Nephron (organoid): Measurements from ENCODE around the gene ATP2C1.

ENCODE experiments used
- H3K27ac Mint-ChIP-seq, 3 experiments: 2 replicates each; pipeline ENCODE4 v1.8.0; 2020; ENCODE audit warnings: mixed read lengths in 3 of 3, mild to moderate bottlenecking in 2 of 3, moderate library complexity in 1 of 3
- H3K27me3 Mint-ChIP-seq: 2 replicates; pipeline ENCODE4 v1.8.0; 2021; ENCODE audit warnings: low read depth, mild to moderate bottlenecking, moderate library complexity, mixed read lengths
- H3K36me3 Mint-ChIP-seq: 2 replicates; pipeline ENCODE4 v1.8.0; 2020; ENCODE audit warnings: low read depth, mixed read lengths
- H3K4me1 Mint-ChIP-seq: 2 replicates; pipeline ENCODE4 v1.8.0; 2020; ENCODE audit warnings: mixed read lengths
- H3K4me3 Mint-ChIP-seq, 3 experiments: 2 replicates each; pipeline ENCODE4 v1.8.0; 2020; ENCODE audit warnings: mild to moderate bottlenecking in 3 of 3, mixed read lengths in 3 of 3, moderate library complexity in 2 of 3
- H3K9me3 Mint-ChIP-seq: 2 replicates; pipeline ENCODE4 v1.8.0; 2020; ENCODE audit warnings: mixed read lengths
- CTCF ChIP-seq, 3 experiments: fragments of 200-600 bp; sonication (generic); IDR thresholded peaks; one replicate each; pipeline ENCODE4 v1.5.0; 2021; ENCODE audit warnings: antibody characterized with exemption in 3 of 3; ENCODE audit not compliant: unreplicated experiment in 3 of 3

The ATP2C1 gene

DNA sequence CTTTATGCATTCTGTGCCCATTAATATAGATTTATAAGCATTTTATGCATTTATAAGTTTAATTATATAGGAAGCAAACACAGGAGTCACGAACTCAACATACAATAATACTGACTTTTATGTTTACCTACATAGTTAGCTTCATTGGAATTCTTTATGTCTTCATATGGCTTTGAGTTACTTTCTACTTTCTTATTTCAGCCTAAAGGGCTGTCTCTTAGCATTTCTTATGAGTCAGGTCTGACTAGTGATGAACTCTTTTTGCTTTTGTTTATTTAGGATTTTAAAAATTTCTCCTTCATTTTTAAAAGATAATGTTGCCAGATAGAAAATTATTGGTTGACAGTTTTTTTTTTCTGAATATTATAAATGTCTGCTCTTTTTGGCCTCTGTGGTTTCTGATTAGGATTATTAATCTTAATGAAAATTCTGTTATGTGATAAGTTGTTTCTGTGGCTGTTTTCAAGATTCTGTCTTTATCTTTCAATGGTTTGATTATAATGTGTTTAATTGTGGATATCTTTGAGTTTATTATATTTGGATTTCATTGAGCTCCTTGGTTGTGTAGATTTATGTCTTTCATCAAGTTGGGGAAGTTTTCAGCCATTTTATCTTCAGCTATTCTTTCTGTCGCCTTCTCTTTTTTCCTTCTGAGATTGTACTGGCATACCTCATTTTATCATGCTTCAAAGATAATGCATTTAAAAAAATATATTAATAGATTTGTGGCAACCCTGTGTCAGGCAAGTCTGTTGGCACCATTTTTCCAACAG lies 54.3 kb downstream of the ATP2C1 start:
- Mint-ChIP-seq H3K4me3 (no peak overlapping the region), H3K4me1 (no peaks in the 10 kb centered on the region), H3K36me3 (peaks cover 64% of the 10 kb centered on the region), H3K27ac (no peak overlapping the region), H3K27me3 (no peaks in the 10 kb centered on the region), H3K9me3 (peaks cover 12% of the 10 kb centered on the region)
- no peak for TF ChIP-seq CTCF (IDR thresholded peaks at IDR 0.05; ENCODE audit: unreplicated experiment in 3 of 3)

DNA sequence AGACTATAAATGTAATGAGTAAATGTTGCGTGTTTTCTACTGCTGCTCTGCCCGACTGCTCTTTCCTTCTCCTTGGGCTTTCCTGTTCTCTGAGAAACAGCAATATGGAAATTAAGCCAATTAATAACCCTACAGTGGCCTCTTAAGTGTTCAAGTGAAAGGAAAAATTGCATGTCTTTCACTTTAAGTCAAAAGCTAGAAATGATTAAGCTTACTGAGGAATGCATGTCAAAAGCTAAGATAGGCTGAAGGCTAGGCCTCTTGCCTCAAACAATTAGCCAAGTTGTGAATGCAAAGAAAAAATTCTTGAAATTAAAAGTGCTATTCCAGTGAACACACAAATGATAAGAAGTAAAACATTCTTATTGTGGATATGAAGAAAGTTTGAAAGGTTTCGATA lies 55.0 kb downstream of the ATP2C1 start:
- H3K27ac Mint-ChIP-seq: no peak overlapping the region
- peaks cover 12% of the 10 kb centered on the region for H3K9me3 Mint-ChIP-seq
- no peak overlapping the region for H3K4me3 Mint-ChIP-seq
- H3K36me3 Mint-ChIP-seq: peaks cover 64% of the 10 kb centered on the region
- no peaks in the 10 kb centered on the region for H3K4me1 Mint-ChIP-seq
- H3K27me3 Mint-ChIP-seq: no peaks in the 10 kb centered on the region
- no peak for TF ChIP-seq CTCF (IDR thresholded peaks at IDR 0.05; ENCODE audit: unreplicated experiment in 3 of 3)

DNA sequence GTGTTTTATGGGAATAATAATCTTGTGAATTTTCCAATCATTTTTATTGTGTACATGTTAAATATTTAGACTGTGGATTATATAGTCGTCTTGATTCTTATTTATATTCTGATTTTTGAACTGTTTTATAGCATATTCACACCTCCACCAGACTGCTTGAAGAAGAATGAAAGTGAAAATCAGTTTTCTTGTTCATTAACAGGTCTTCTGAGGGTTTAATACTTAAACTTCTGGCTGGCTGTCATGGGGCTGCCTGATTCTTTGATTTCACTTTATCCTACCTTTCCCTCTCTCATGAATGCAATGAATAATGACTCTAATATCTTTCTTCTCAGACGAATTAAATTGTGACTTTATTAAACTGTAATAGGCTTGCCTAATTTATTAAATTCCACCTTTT lies 56.2 kb downstream of the ATP2C1 start:
- no peaks in the 10 kb centered on the region for H3K27me3 Mint-ChIP-seq
- H3K4me1 Mint-ChIP-seq: no peaks in the 10 kb centered on the region
- no peak overlapping the region for H3K4me3 Mint-ChIP-seq
- H3K9me3 Mint-ChIP-seq: peaks cover 12% of the 10 kb centered on the region
- no peak overlapping the region for H3K27ac Mint-ChIP-seq
- H3K36me3 Mint-ChIP-seq: peaks cover 59% of the 10 kb centered on the region
- TF ChIP-seq CTCF (IDR thresholded peaks at IDR 0.05; ENCODE audit: unreplicated experiment in 3 of 3): no peak

GRCh38 chr3:130950641-130951040 lies 56.8 kb downstream of the ATP2C1 start:
- Mint-ChIP-seq H3K9me3 (peaks cover 12% of the 10 kb centered on the region), H3K4me1 (no peaks in the 10 kb centered on the region)

GRCh38 chr3:130955481-130955880 lies 61.6 kb downstream of the ATP2C1 start:
- peaks cover 40% of the 10 kb centered on the region for H3K36me3 Mint-ChIP-seq
- no peaks in the 10 kb centered on the region for H3K4me1 Mint-ChIP-seq
- no peak for TF ChIP-seq CTCF (IDR thresholded peaks at IDR 0.05; ENCODE audit: unreplicated experiment in 3 of 3)
- H3K27ac Mint-ChIP-seq: no peak overlapping the region
- no peaks in the 10 kb centered on the region for H3K27me3 Mint-ChIP-seq
- H3K9me3 Mint-ChIP-seq: no peaks in the 10 kb centered on the region
- H3K4me3 Mint-ChIP-seq: no peak overlapping the region

More at GRCh38 chr3:130950641-130951040, 56.8 kb downstream of the ATP2C1 start:
- Mint-ChIP-seq H3K27me3 (no peaks in the 10 kb centered on the region), H3K4me3 (no peak overlapping the region), H3K36me3 (peaks cover 59% of the 10 kb centered on the region), H3K27ac (no peak overlapping the region)
- no peak for TF ChIP-seq CTCF (IDR thresholded peaks at IDR 0.05; ENCODE audit: unreplicated experiment in 3 of 3)

DNA sequence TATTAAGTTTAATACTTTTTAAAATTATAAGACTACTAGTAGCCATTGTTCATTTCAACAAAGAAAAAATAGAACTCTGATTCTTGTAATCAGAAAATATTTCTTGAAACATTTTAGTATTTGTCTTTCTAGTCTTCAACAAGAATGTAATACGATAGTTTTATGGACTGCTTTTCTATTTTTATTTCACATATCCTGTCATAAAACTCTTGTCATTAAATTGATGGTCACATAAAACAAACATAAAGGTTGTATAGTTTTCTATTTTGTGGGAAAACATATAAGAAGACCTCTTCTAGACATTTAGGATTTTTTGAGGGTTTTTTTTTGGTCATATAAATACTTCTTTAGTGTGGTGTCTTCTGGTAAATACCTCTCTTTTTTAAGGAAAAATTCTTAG lies 62.4 kb downstream of the ATP2C1 start:
- Mint-ChIP-seq H3K27me3 (no peaks in the 10 kb centered on the region), H3K9me3 (no peaks in the 10 kb centered on the region), H3K4me3 (no peak overlapping the region), H3K4me1 (no peaks in the 10 kb centered on the region), H3K36me3 (peaks cover 46% of the 10 kb centered on the region), H3K27ac (no peak overlapping the region)
- TF ChIP-seq CTCF (IDR thresholded peaks at IDR 0.05; ENCODE audit: unreplicated experiment in 3 of 3): no peak
